HepG2 (cell line): ENCODE results near the gene SYCE1L. TPM values are rescaled to one million over a fixed set of nuclear protein-coding genes. Genes with fewer than 3 reads are reported as not detected.

Source experiments
- CEBPG ChIP-seq: IDR thresholded peaks from 2 replicates; pipeline ENCODE4 v1.6.1; 2016
- CHD2 ChIP-seq: IDR thresholded peaks from 2 replicates; pipeline ENCODE4 v1.6.1; 2011; ENCODE audit warnings: low read depth, low read length, improper control_type of control experiment
- FOXO1 ChIP-seq: sonication (generic); formaldehyde crosslinking; IDR thresholded peaks from 2 replicates; pipeline ENCODE4 v1.4.0; 2020; ENCODE audit warnings: missing genetic modification reagents
- GABPA ChIP-seq, 2 experiments: IDR thresholded peaks; 2 replicates each; pipeline ENCODE4 v1.6.1; 2011 to 2016; ENCODE audit warnings: low read depth in 2 of 2, low read length in 1 of 2, missing biosample characterization in 1 of 2, missing genetic modification characterization in 1 of 2
- GABPB1 ChIP-seq: IDR thresholded peaks from 2 replicates; pipeline ENCODE4 v1.6.1; 2016; ENCODE audit warnings: mild to moderate bottlenecking, missing genetic modification reagents, moderate library complexity, missing compliant biosample characterization
- MNT ChIP-seq: fragments of 450-650 bp; IDR thresholded peaks from 2 replicates; pipeline ENCODE4 v1.6.1; 2016
- NBN ChIP-seq: fragments of 450-650 bp; conservative IDR thresholded peaks from 2 replicates; pipeline ENCODE4 v1.6.1; 2017
- NONO ChIP-seq, 2 experiments: fragments of 450-650 bp in 1 of 2; sonication (generic) in 1 of 2; formaldehyde crosslinking in 1 of 2; IDR thresholded peaks in 1 of 2; conservative IDR thresholded peaks in 1 of 2; 2 replicates each; pipeline versions ENCODE4 v1.6.1 to v1.8.0; 2017 to 2022; ENCODE audit warnings: mild to moderate bottlenecking in 1 of 2, missing genetic modification reagents in 1 of 2, moderate library complexity in 1 of 2
- PAX8 ChIP-seq: sonication (generic); formaldehyde crosslinking; IDR thresholded peaks from 2 replicates; pipeline ENCODE4 v1.8.0; 2022; ENCODE audit warnings: mild to moderate bottlenecking, missing genetic modification reagents, borderline replicate concordance
- PBX3 ChIP-seq: sonication (generic); formaldehyde crosslinking; IDR thresholded peaks from 2 replicates; pipeline ENCODE4 v1.8.1; 2023; ENCODE audit warnings: missing genetic modification reagents, inconsistent platforms, borderline replicate concordance
- RXRB ChIP-seq: IDR thresholded peaks from 2 replicates; pipeline ENCODE4 v1.6.1; 2016; ENCODE audit warnings: borderline replicate concordance, missing genetic modification reagents, missing compliant biosample characterization
- SNAPC4 ChIP-seq: sonication (generic); formaldehyde crosslinking; IDR thresholded peaks from 2 replicates; pipeline ENCODE4 v1.4.0; 2020; ENCODE audit warnings: mild to moderate bottlenecking, missing genetic modification reagents
- ZBTB2 ChIP-seq: sonication (generic); formaldehyde crosslinking; IDR thresholded peaks from 2 replicates; pipeline ENCODE4 v1.8.0; 2022; ENCODE audit warnings: low read depth, missing genetic modification reagents
- ZBTB43 ChIP-seq: sonication (generic); formaldehyde crosslinking; conservative IDR thresholded peaks from 2 replicates; pipeline ENCODE4 v1.4.0; 2020; ENCODE audit warnings: missing genetic modification reagents
- ZBTB8A ChIP-seq: sonication (generic); formaldehyde crosslinking; IDR thresholded peaks from 2 replicates; pipeline ENCODE4 v1.4.0; 2020; ENCODE audit warnings: mild to moderate bottlenecking, low read depth, missing genetic modification reagents, borderline replicate concordance
- ZMYM2 ChIP-seq: sonication (generic); formaldehyde crosslinking; IDR thresholded peaks from 2 replicates; pipeline ENCODE4 v1.8.0; 2022; ENCODE audit warnings: mild to moderate bottlenecking, missing genetic modification reagents
- ZNF251 ChIP-seq: sonication (generic); formaldehyde crosslinking; IDR thresholded peaks from 2 replicates; pipeline ENCODE4 v1.9.0; 2021; ENCODE audit warnings: mild to moderate bottlenecking, missing genetic modification reagents
- ZNF253 ChIP-seq: sonication (generic); formaldehyde crosslinking; IDR thresholded peaks from 2 replicates; pipeline ENCODE4 v1.8.0; 2022; ENCODE audit warnings: mild to moderate bottlenecking, missing genetic modification reagents, borderline replicate concordance
- ZNF317 ChIP-seq: sonication (generic); formaldehyde crosslinking; IDR thresholded peaks from 2 replicates; pipeline ENCODE4 v1.5.0; 2020; ENCODE audit warnings: mild to moderate bottlenecking, missing genetic modification reagents
- ZNF841 ChIP-seq: sonication (generic); formaldehyde crosslinking; IDR thresholded peaks from 2 replicates; pipeline ENCODE4 v1.8.1; 2023; ENCODE audit warnings: missing genetic modification reagents, borderline replicate concordance
- ZSCAN31 ChIP-seq: sonication (generic); formaldehyde crosslinking; IDR thresholded peaks from 2 replicates; pipeline ENCODE4 v1.5.0; 2020; ENCODE audit warnings: low read depth, mild to moderate bottlenecking, missing genetic modification reagents
- polyA plus RNA-seq, 8 experiments: library from polyadenylated mRNA; depleted of rRNA in 3 of 8; stranded (reverse) in 7 of 8; unstranded in 1 of 8; fragments of >200 nt; fragmentation: Illumina TruSeq in 4 of 8; extraction: Trizol in 4 of 8; gene quantifications; 2 replicates each; pipeline versions ENCODE4 v1.2.1 to v1.2.3, GENCODE V29; 2011 to 2016; ENCODE audit warnings: low read depth in 4 of 8, missing spikeins in 1 of 8, mixed read lengths in 1 of 8; ENCODE audit not compliant: insufficient read depth in 1 of 8
- total RNA-seq, 5 experiments: library from RNA; depleted of rRNA; stranded (reverse); fragments of >200 nt; fragmentation: Illumina TruSeq; extraction: Trizol; gene quantifications; 2 replicates each; pipeline ENCODE4 v1.2.3, GENCODE V29; 2016; ENCODE audit warnings: low read depth in 1 of 5

SYCE1L gene
- total and polyA plus RNA-seq, 2 of the 13 experiments (the other 11 are each of a cell fraction or from before 2014, with no cell fraction given), result 0.22 TPM; not detected in 1

- TF ChIP-seq SNAPC4 (CRISPR knock-in tag), result no peak
- TF ChIP-seq ZBTB8A, result no peak
- TF ChIP-seq ZMYM2 (CRISPR knock-in tag), result no peak
- no peak for TF ChIP-seq RXRB (CRISPR knock-in tag)
- no peak for TF ChIP-seq ZNF251 (CRISPR knock-in tag)
- TF ChIP-seq MNT, result no peak
- TF ChIP-seq ZSCAN31 (CRISPR knock-in tag), result no peak
- no peak for TF ChIP-seq PAX8
- TF ChIP-seq PBX3 (CRISPR knock-in tag), result no peak
- TF ChIP-seq NBN, result no peak
- no peak for TF ChIP-seq GABPB1 (CRISPR knock-in tag)
- no peak for TF ChIP-seq NONO (IDR thresholded peaks at IDR 0.05)
- no peak for TF ChIP-seq NONO (CRISPR knock-in tag; conservative IDR thresholded peaks at IDR 0.05)
- no peak for TF ChIP-seq ZNF317
- TF ChIP-seq ZBTB43 (CRISPR knock-in tag), result 0 out of 2 replicates have a peak, but pooled peaks have one; percentile 31
- TF ChIP-seq ZNF253, result peak; percentile 79; the same call in 1 of the 2 replicates
- no peak for TF ChIP-seq GABPA (IDR thresholded peaks at IDR 0.05; ENCODE audit: low read depth, low read length)
- no peak for TF ChIP-seq GABPA (CRISPR knock-in tag; IDR thresholded peaks at IDR 0.05; ENCODE audit: low read depth)
- no peak for TF ChIP-seq FOXO1 (CRISPR knock-in tag)
- no peak for TF ChIP-seq ZNF841 (CRISPR knock-in tag)
- TF ChIP-seq CHD2, result no peak
- 0 out of 2 replicates have a peak, but pooled peaks have one; percentile 15 for TF ChIP-seq ZBTB2
- TF ChIP-seq CEBPG, result no peak
Measured at GRCh38 chr16:77190190-77190477, 9.1 kb upstream of the SYCE1L start (continued).
